ENCODE data around the gene IQCM.

The IQCM gene, protein sequence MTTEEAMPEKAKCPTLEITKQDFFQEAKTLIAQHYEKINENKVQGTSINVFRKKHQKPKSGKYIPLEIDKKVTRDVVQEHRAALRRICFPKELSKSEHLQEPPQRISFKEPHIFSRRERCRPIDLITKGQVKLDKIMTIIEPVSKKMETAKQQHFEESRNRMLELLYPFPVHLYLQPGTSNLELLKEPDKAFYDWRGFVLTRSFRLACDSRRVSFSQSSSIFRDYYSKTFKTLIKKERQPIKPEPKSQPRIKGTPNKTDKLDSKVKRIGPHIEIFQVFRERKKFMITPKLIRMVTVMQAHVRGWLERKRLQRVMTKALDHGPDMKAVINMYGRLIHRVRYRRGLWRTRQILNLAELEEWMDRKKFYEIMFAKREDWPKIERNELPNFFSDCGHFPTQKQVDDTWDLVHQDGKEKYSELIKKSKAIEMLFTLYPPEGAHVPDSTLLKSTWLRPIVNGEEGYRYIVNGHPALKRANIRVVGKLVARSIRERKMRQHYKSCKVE

GRCh38 chr4:149815743-149816142 lies at the start of gene IQCM:
IQCM (minus strand) TSS chr4:149815843; CDS start chr4:149742691, 73,152 bp downstream.
- no peak for DNase-seq

DNA sequence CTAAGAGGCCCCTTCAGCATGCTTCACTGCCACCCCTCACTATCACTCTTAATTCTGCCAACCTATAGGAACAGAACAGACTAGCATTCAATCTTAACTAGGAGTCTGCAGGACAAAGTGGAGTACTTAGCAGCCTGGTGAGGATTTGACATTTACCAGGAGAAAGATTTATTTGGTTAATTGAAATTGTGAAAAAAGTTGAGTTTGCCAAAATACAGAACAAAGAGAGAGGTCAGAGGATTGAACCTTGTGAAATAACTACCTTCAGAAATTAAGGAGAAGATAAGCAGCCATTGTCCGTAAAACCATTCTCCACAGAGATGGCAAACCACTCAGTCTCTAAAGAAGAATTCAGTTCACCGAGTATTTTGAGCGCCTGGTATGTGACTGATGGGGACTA lies 41.8 kb upstream of the IQCM start:
- no peak for DNase-seq

DNA sequence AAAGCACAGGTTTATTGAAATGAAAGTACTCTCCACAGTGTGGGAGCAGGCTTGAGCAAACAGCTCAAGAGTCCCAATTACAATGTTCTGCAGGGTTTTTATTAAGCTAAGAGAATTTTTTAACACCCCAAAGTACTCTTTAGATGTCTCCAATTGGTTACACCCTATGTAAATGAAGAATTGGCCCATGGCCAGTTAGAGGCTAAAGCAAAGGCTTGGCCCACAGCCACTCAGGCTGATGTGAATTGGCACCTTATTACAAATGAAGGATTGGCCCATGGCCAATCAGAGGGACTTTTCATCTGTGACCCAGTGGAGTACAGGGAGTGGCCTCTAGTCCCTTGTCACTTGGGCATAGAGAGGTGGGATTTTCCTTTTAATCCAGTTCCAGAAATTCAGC lies 30.1 kb upstream of the IQCM start:
- DNase-seq, result no peak

- DNase-seq, result no peak
These were observed 26.0 kb upstream of the IQCM start for GRCh38 chr4:149841686-149842085.

DNA sequence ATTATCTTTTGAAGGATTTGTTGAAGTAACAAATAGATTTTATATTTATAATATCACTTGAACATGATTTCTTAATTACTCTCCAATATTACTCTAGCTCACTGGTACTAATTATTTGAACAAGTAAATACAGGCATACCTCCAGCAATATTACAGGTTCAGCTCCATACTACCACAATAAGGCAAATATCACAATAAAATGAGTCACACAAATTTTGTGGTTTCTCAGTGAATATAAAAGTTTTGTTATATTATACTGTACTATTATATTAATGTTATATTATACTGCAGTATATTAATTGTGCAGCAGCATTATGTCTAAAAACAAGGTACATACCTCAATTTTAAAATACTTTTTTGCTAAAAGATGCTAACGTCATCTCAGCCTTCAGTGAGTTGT lies 22.4 kb upstream of the IQCM start:
- no peak for DNase-seq

GRCh38 chr4:149836546-149836945 lies 20.9 kb upstream of the IQCM start:
- no peak for DNase-seq

DNA sequence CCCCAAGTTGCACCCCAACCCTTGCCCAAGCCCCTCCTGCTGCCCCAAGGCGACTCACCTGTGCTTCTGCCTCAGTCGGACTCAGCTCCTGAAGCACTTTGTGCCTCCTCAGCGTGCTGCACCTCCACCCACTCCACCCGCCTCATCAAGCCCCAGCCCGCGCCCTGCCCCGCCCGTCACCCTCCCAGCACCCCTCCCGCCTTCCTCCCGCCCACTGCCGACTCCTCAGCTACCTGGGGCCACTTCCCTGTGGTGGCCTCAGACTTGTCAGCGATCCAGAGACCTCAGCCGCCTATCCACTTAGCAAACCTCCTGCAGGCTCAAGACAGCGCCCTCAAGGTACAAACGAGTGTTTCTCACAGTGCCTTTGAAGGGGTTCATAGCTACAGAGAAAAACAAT lies 19.6 kb upstream of the IQCM start:
- DNase-seq, result no peak

- no peak for DNase-seq
These were observed 16.1 kb upstream of the IQCM start for GRCh38 chr4:149831656-149832208.

GRCh38 chr4:149830823-149831222 lies 15.2 kb upstream of the IQCM start:
- DNase-seq, result no peak

- DNase-seq, result no peak
These were observed 9.7 kb upstream of the IQCM start for GRCh38 chr4:149825336-149825735.

DNA sequence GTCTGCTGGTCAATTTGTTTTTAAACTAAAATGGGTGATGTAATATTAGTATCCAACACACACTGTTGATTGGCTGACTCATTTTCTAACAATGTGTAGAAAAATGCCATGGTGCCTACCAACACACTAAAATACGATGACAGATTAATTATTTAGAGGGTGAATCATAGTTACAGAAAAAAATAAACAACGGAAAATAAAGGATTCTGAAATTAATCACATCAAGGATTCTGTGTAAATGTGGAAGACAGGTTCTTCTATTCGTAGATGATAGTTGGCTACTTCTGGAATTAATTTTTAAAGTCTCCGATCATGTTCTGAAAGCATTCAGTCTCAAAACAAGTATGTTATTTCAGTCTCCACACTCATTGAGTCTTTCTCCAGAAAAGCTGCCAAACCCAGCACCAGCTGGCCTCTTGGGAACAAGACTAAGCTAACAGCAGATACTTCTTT lies 8.2 kb upstream of the IQCM start:
- no peak for DNase-seq

GRCh38 chr4:149801416-149801815 lies 14.2 kb downstream of the IQCM start:
- no peak for DNase-seq

DNA sequence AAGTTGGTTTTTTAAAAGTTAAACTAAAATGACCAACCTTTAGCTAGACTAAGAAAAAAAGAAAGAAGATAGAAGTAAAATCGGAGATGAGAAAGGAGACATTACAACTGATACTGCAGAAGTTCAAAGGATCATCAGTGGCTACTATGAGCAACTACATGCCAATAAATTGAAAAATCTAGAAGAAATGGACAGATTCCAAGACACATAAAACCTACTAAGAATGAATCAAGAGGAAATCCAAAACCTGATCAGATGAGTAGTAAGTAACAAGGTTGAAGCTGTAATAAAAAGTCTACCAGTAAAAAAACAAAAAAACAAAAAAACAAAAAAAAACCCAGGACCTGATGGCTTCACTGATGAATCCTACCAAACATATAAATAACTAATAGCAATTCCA lies 16.1 kb downstream of the IQCM start:
- no peak for DNase-seq

- DNase-seq, result no peak
These were observed 19.3 kb downstream of the IQCM start for GRCh38 chr4:149796381-149796780.

DNA sequence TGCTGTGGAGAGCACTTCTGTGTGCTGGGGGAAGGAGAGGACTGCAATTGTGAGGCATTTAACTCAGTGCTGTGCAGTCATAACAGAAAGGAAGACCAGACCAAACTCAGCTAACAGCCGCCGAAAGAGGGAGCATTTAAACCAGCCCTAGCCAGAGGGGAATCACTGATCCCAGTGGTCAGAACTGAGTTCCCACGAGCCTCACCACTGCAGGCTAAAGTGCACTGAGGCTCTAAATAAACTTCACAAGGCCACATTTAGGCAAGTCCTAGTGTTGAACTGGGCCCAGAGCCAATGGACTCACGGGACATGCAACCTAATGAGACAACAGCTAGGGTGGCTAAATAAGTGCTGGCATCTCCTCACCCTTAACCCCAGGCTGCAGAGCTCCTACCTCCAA lies 20.4 kb downstream of the IQCM start:
- no peak for DNase-seq

- no peak for DNase-seq
These were observed 21.3 kb downstream of the IQCM start for GRCh38 chr4:149794352-149794751.

DNA sequence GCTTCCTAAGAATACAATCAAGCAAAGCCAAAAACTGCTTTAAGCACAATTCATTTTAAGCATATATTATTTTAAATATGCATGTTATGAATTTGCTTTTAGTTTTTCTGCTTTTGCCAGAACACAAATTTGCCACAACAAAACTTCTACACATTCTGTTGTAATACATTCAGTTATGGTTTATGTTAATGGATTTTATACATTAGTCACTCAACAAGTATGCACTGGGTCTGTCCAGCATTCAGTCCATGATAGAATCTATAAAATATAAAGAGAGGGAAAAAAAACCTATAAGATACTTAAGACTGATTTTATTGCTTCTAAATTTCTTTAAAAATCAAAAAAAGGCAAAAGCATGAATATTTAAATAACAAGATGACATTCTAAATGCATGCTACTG lies 22.2 kb downstream of the IQCM start:
- DNase-seq, result no peak

GRCh38 chr4:149791851-149792250 lies 23.8 kb downstream of the IQCM start:
- no peak for DNase-seq

DNA sequence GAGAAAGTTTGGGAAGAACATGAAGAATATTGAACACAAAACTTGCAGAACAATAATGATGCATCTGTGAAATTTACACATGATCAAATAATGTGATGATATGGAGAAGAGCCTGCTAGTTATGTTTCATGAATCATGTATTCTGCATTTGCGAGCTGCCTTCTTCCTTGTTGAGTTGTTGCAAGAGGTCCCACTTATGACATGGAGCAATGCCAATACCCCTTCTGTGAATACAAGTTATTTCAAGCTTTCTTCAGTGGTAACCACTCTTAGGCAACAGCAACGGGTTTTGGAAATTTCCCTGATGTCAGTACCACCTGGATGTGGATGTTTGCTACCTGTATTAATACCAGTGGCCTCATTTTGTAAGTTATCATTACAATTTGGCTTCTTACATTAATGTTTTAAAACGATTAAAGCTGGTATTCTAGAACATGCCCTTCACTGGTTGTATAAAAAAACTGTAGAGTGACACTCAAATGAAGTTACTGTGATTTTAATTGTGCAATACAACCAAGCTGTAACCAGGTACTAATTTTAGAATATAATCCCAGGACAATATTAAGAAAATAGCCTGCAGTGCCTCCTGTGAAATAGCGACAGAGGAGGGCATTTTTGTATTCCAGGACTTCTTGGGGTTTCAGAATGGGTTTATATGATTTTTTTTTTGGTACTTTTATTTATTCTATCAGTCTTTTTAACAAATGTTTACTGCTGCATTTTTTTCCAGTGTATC lies 25.3 kb downstream of the IQCM start:
- no peak for DNase-seq

DNA sequence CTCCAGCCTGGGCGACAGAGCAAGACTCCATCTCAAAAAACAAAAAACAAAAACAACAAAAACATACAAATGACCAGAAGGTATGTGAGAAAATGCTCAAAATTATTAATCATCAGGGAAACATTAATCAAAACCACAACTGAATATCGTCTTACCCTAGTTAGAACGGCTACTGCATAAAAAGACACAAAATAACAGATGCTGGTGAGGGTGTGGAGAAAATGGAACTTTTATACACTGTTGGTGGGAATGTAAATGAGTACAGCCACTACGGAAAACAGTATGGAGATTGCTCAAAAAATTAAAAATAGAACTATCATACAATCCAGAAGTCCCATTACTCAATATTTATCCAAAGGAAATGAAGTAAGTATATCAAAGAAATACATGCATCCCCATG lies 27.3 kb downstream of the IQCM start:
- DNase-seq, result no peak

GRCh38 chr4:149785696-149786431 lies 29.8 kb downstream of the IQCM start:
- DNase-seq, result no peak

GRCh38 chr4:149784018-149784417 lies 31.6 kb downstream of the IQCM start:
- no peak for DNase-seq

DNA sequence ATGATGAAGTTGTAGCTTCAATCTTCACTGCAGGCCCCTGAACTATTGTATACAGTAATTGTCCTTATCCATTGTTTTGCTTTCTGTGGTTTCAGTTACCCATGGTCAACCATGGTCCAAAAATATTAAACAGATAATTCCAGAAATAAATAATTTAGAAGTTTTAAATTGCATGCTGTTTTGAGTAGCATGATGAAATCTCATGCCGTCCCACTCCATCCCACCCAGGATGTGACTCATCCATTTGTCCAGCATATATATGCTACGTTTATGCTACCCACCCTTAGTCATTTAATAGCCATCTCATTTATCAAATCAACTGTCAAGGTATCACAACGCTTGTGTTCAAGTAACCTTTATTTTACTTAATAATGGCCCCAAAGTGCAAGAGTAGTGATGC lies 34.5 kb downstream of the IQCM start:
- no peak for DNase-seq

All from CD4-positive, alpha-beta T cell treated with Interleukin-4 for 4 hours (primary cell).